HG03442 (cell line): ENCODE data around the gene TBL2.
"Not testable (repeated sequence)": the region's sequence is repeated elsewhere in the genome, so short reads cannot be mapped to it uniquely, and the experiment has no call there.

Experiments used
- ATAC-seq: cut with Tn5 transposase; IDR thresholded peaks from one replicate; pipeline ENCODE4 v1.9.1; 2021; ENCODE audit warnings: mild to moderate bottlenecking, moderate library complexity; ENCODE audit not compliant: unreplicated experiment

The TBL2 gene

GRCh38 chr7:73578342-73579128 is at the start of gene TBL2:
Gene TBL2 (minus strand): TSS chr7:73578579. CDS start chr7:73578549, 30 bp downstream.
- peak; percentile 89 for ATAC-seq

GRCh38 chr7:73626814-73627213 is 48.4 kb upstream of the TBL2 start:
- ATAC-seq: no peak

GRCh38 chr7:73625276-73625675 is 46.9 kb upstream of the TBL2 start:
- ATAC-seq: no peak

- ATAC-seq: no peak
Observed at GRCh38 chr7:73624669-73625001, 46.3 kb upstream of the TBL2 start.

GRCh38 chr7:73623798-73624668 is 45.7 kb upstream of the TBL2 start, which contains the start of gene MLXIPL:
Gene MLXIPL (minus strand): TSS chr7:73624522. CDS start chr7:73624492, 30 bp downstream.
- ATAC-seq: no peak

GRCh38 chr7:73622909-73623797 is 44.8 kb upstream of the TBL2 start:
- ATAC-seq: no peak

GRCh38 chr7:73622527-73622908 is 44.1 kb upstream of the TBL2 start:
- no peak for ATAC-seq

- no peak for ATAC-seq
Observed at GRCh38 chr7:73621168-73622063, 43.0 kb upstream of the TBL2 start.

- ATAC-seq: not testable (repeated sequence)
Observed at GRCh38 chr7:73619394-73619793, 41.0 kb upstream of the TBL2 start.

GRCh38 chr7:73618538-73618937 is 40.2 kb upstream of the TBL2 start:
- no peak for ATAC-seq

GRCh38 chr7:73617520-73617919 is 39.1 kb upstream of the TBL2 start:
- not testable (repeated sequence) for ATAC-seq

- ATAC-seq: no peak
Observed at GRCh38 chr7:73615886-73616285, 37.5 kb upstream of the TBL2 start.

GRCh38 chr7:73614937-73615336 is 36.6 kb upstream of the TBL2 start:
- ATAC-seq: not testable (repeated sequence)

GRCh38 chr7:73613954-73614735 is 35.8 kb upstream of the TBL2 start:
- no peak for ATAC-seq

- ATAC-seq: no peak
Observed at GRCh38 chr7:73612598-73613269, 34.4 kb upstream of the TBL2 start.

- no peak for ATAC-seq
Observed at GRCh38 chr7:73611017-73611555, 32.7 kb upstream of the TBL2 start.

- no peak for ATAC-seq
Observed at GRCh38 chr7:73610105-73610504, 31.7 kb upstream of the TBL2 start.

GRCh38 chr7:73607692-73607983 is 29.3 kb upstream of the TBL2 start:
- not testable (repeated sequence) for ATAC-seq
